ENCODE results near the gene LRFN2.
A peak's percentile ranks its signal among the peaks of the same experiment; 100 is the strongest.

The LRFN2 gene

DNA sequence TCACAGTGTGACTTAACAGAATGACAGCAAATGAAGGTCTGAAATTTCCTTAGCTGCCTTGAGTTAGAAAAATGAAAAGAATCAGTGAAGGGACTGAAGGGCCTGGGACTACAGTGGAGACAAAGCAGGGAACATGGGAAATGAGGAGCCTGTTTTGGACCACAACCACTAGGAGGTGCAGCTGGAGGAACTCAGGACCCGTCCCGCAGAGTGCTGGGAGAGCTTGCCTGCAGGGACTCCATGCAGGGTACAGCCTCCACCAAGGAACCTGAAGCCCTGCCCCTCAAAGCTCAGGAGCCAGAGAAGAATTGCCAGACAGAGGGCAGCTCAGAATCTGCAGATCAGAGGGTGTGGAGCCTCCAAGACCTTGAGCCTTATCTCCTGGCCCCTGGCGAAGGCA is 50.7 kb downstream of the LRFN2 start:
- in situ Hi-C loops (cut with HindIII; ENCODE audit: low pct_unique_long_range_greater_than_20kb, low sequenced_read_pairs): no loop called here
- peak in 1 of 2 experiments; percentile 18 for DNase-seq (ENCODE audit: low read depth in 1 of 2, low spot score in 1 of 2)
- no peak for TF ChIP-seq JUND (IDR thresholded peaks at IDR 0.05; ENCODE audit: low read depth)

DNA sequence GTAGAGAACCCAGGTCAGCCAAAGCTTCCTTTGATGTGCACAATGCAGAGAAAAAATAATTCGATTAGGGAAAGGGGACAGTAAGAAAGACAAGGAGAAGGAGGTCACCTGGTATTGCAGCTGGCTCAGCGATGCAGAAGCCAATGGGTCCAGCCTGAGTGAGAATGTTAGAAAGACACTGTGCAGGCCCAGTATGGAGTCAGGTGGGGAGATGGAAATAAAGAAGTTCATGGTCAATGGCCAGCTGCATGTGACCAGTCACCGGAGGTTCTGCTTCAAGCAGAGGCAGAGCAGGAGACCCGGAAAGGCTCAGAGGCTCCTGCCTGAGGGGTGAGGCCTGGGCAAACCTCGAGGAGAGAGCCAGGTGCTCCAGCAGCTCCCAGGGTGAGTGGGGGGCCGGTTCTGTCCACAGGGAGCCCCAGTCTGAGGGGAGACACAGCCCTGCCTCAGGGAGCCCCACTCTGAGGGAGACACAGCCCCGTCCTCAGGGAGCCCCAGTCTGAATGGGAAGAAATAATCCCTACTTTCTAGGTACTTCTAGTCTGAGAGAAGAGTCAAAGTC is 51.3 kb downstream of the LRFN2 start:
- no peak for DNase-seq (ENCODE audit: low read depth in 1 of 2, low spot score in 1 of 2)
- in situ Hi-C loops (cut with HindIII; ENCODE audit: low pct_unique_long_range_greater_than_20kb, low sequenced_read_pairs): no loop called here
- no peak for TF ChIP-seq JUND (IDR thresholded peaks at IDR 0.05; ENCODE audit: low read depth)

DNA sequence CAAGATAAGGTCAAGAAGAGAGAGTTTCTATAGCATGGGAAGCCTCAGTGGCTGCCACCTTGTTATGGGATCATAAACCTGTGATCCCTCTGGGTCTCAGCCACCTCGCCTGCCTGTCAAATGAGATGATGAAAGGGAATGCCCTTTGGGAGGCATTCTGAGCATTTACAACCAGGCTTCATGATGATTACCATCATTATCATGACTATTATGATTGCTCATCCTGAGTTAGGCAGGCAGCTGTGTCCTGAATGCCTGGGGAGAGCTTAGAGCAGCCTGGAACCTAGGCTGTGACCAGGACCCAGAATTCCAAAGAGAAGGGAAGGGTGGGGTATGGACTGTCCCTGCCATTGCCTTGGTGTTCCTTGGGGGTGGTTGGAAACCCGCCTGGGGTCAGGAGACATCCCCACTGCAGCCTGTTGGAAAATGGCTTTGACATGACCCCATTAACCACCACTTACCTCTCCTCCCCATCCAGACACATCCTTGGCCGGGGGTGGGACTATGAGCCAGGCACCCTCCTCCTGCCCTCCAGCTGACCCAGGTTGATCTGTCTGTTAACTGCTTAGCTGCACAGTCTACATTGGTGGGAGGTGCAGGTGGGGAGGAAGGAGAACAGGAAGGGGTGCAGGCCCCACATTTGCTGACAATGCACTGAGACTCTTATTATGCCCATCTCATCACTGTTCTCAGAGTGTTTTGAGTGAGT is 51.9 kb downstream of the LRFN2 start:
- no peak for DNase-seq (ENCODE audit: low read depth in 1 of 2, low spot score in 1 of 2)
- no peak for TF ChIP-seq JUND (IDR thresholded peaks at IDR 0.05; ENCODE audit: low read depth)
- in situ Hi-C loops (cut with HindIII; ENCODE audit: low pct_unique_long_range_greater_than_20kb, low sequenced_read_pairs): no loop called here

DNA sequence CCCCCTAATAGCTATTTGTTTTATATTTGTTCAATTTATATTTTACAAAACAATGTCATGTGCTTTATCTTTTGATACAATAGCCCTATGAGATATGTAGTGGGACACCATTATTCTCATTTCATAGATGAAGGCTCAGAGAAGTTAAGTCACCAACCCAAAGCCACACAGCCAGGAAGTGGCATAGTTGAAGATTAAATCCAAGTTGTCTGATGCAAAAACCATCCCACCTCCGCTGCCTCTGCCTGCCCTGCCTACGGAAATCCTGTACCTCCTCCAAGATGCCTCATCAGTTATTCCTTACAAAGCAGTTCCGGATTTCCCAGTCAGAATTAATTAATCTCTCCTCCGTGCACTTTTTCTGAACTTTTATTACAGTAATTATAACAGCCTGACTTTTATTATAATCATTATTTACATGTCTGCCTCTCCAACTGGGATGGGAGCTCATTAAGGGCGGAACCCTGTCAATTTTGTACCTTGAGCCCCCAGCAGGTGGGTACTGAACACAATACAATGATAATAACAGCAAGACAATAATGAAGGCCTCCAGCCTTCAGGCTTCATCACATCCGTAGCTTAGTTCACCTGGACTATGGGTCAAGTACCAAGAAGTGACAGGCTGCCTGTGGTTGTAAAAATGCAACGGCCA is 54.7 kb downstream of the LRFN2 start:
- in situ Hi-C loops (cut with HindIII; ENCODE audit: low pct_unique_long_range_greater_than_20kb, low sequenced_read_pairs): no loop called here
- no peak for TF ChIP-seq JUND (IDR thresholded peaks at IDR 0.05; ENCODE audit: low read depth)
- DNase-seq (ENCODE audit: low read depth in 1 of 2, low spot score in 1 of 2): no peak

DNA sequence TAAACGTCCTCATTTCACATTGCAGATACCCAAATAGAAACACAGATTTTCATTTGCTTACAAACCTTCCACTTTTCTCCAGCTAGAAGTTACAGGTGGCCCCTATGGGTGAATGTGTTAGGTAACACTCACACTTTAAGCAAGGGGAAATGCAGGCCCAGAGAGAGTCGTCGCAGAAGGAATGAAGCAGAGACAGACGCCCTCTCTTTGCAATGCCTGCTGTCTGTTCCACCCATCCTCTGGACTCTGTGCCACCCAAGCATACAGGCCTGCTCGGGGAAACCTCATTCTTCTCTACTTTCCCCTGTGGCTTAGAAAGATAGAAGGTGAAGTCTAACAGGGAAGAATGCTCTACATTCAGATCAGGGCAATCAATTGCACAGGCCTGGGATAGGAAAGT is 57.2 kb downstream of the LRFN2 start:
- no peak for DNase-seq (ENCODE audit: low read depth in 1 of 2, low spot score in 1 of 2)
- in situ Hi-C loops (cut with HindIII; ENCODE audit: low pct_unique_long_range_greater_than_20kb, low sequenced_read_pairs): no loop called here
- TF ChIP-seq JUND (IDR thresholded peaks at IDR 0.05; ENCODE audit: low read depth): no peak

DNA sequence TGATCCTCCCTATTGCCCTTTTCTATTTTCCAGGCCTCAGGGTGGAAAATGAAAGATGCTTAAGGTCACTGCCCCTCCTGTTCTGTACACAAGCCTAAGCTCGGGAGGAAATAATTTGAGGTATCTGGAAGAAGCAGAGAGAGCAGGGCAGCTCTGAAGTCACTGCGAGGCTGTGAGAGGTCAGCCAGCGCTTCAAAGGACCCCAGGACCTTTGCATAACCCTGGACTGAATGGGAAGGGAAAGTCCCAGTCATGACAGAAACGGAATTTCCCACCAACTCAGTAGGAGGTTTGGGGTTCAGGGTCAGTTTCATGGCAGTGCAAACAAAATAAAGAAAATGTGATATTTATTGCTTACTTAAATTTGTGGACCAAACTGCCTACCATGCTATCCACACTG is 58.1 kb downstream of the LRFN2 start:
- DNase-seq (ENCODE audit: low read depth in 1 of 2, low spot score in 1 of 2): no peak
- in situ Hi-C loops (cut with HindIII; ENCODE audit: low pct_unique_long_range_greater_than_20kb, low sequenced_read_pairs): no loop called here
- no peak for TF ChIP-seq JUND (IDR thresholded peaks at IDR 0.05; ENCODE audit: low read depth)

DNA sequence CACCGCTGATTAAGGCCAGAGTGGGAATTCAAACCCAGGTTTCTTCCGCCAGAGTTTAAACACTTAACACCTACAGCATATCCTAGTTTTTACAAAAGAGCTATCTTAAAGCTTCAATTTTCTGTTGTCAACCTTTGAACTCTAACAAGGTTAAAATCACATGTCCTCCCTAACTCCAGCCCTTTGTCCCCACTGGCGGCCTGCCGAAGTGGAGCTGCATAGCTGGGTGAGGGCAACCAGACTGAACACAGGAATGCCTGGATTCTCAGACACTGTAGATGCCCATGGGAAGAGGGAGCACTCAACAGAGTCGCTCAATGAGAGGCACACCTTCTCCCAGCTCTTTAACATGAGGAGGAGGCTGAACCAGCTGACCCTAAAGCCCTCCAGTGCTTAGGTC is 59.1 kb downstream of the LRFN2 start:
- DNase-seq (ENCODE audit: low read depth in 1 of 2, low spot score in 1 of 2): no peak
- no peak for TF ChIP-seq JUND (IDR thresholded peaks at IDR 0.05; ENCODE audit: low read depth)
- in situ Hi-C loops (cut with HindIII; ENCODE audit: low pct_unique_long_range_greater_than_20kb, low sequenced_read_pairs): no loop called here

DNA sequence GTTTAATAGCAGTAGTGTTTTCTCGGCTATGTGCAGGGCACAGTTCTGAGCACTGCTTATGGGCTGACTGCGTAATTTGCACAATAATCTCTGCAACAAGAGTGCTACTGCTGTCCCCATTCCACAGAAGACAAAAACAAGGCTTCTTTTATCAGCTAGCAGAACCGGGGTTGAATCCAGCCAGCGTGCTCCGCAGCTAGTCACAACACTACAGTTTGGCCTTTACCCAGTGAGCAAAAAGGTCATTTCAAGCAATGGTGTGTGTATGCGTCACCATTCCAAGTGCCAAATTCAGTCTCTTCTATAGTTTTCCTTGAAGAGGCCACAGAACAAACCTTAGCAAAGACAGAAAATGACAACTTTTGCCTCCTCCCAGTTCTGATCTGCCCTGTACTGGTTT is 61.1 kb downstream of the LRFN2 start:
- TF ChIP-seq JUND (IDR thresholded peaks at IDR 0.05; ENCODE audit: low read depth): no peak
- in situ Hi-C loops (cut with HindIII; ENCODE audit: low pct_unique_long_range_greater_than_20kb, low sequenced_read_pairs): no loop called here
- no peak for DNase-seq (ENCODE audit: low read depth in 1 of 2, low spot score in 1 of 2)

DNA sequence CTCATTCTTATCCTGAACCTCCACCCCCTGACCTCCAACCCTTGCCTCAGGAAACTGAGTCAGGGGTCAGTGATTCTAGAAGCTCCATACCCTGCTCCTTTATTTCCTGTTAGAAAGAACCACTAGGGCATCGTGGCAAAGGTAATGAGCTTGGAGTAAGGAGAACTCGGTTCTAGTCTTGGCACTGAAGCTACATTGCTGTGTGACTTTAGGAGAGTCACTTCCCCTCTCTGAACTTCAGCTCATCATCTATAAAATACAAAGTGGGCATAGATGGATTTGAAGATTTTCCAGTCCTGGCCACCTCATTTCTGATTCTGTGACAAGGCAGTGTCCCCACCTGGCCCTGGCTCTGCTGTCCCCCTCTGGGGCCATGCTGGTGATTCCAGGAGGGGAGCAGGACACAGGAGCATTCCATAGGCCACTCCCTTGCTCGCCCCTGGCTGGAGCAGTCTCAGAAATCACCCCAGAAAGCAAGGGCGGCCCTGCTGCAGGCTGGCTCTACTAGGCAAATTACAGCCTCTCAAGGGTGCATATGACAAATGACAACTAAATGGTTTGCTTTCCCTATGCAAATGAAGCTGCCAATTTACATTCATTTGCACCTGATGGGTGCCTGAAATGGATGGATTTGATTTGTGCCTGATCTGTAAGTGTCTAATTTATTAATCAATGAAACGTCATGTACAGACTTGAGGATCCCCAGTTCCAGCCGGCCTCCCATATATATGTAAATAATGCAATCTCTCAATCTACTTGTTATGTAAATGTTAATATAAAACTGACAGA is 62.2 kb downstream of the LRFN2 start:
- TF ChIP-seq JUND (IDR thresholded peaks at IDR 0.05; ENCODE audit: low read depth): no peak
- in situ Hi-C loops (cut with HindIII; ENCODE audit: low pct_unique_long_range_greater_than_20kb, low sequenced_read_pairs): no loop called here
- no peak for DNase-seq (ENCODE audit: low read depth in 1 of 2, low spot score in 1 of 2)

DNA sequence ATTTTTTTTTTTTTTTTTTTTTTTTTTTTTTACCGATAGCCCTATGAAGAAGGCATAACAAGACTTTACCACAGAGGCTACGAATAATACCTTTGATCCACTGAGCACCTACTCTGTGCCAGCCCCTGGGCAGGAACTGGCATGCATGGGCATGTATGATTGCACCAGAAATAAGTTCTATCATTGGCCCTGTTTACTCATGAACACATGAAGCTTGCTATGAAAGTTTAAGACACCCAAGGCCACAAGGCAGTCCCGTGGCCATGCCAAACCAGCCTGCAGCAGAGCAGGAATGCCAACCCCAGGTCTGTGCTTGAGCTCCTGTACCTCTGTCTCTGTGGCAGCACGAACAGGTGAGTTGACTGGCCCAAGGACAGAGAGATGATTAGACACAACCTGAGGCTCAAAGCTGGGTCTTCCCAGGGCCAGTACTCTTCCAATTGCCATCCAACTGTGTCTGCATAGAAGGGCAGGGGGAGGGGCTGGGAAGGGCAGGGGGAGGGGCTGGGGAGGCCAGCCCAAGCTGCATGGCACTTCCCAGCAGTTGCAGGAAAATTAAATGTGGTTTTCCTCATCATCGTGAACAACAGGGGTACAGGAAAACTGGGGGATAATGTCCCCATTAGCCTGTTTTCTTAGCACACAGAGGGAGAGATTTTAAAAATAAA is 63.5 kb downstream of the LRFN2 start:
- TF ChIP-seq JUND (IDR thresholded peaks at IDR 0.05; ENCODE audit: low read depth): no peak
- DNase-seq (ENCODE audit: low read depth in 1 of 2, low spot score in 1 of 2): no peak
- in situ Hi-C loops (cut with HindIII; ENCODE audit: low pct_unique_long_range_greater_than_20kb, low sequenced_read_pairs): no loop called here

DNA sequence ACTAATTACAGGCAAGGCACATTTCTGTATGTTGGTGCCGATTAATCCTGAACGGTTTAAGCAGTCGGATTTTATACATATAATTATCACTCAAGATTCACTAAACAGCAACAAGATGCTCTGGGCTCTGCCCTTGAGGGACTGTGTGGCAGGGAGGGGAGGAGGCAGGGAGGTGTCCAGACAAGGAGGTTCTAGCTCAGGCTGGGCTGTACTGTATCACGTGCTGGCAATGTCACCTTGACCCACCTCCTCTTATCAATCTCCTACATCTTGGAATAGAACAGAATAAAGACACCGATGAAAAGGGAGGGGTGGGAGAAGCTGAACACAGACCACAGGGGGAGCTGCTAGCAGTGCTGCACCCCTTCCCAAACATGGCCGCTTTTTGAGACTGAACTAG is 65.7 kb downstream of the LRFN2 start:
- in situ Hi-C loops (cut with HindIII; ENCODE audit: low pct_unique_long_range_greater_than_20kb, low sequenced_read_pairs): no loop called here
- TF ChIP-seq JUND (IDR thresholded peaks at IDR 0.05; ENCODE audit: low read depth): no peak
- no peak for DNase-seq (ENCODE audit: low read depth in 1 of 2, low spot score in 1 of 2)

DNA sequence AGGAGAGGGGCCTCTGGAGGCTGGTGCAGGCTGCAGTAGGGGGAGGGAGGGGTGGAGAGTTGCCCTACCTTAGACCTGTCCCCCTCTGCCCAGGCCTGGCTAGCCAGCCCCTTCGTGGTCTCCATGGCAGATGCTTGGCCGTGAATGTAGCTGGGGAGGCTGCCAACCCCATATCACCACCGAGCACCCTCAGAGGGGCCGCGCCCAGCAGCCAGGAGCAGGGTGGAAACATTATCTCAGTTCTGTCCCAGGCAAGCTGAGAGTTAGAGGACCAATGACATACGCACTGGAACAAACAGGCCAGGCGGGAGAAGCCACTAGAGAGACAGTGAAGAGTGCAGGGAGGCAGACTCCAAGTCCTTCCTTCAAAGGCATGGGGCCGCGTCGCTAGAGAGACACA is 66.5 kb downstream of the LRFN2 start:
- no peak for TF ChIP-seq JUND (IDR thresholded peaks at IDR 0.05; ENCODE audit: low read depth)
- DNase-seq (ENCODE audit: low read depth in 1 of 2, low spot score in 1 of 2): no peak
- in situ Hi-C loops (cut with HindIII; ENCODE audit: low pct_unique_long_range_greater_than_20kb, low sequenced_read_pairs): no loop called here

All from T47D (cell line).